Endothelial cell (in vitro differentiated cells): Measurements from ENCODE around the gene ABCD3. TPM values are rescaled to one million over a fixed set of nuclear protein-coding genes. Genes with fewer than 3 reads are reported as not detected.
"Not testable (repeated sequence)": the region's sequence is repeated elsewhere in the genome, so short reads cannot be mapped to it uniquely, and the experiment has no call there.

Source experiments
- DNase-seq: peaks from one replicate; pipeline ENCODE4 v3.0.0; 2021; ENCODE audit warnings: low spot score
- H3K27ac Mint-ChIP-seq: one replicate; pipeline ENCODE4 v1.8.0; 2021; ENCODE audit warnings: mixed read lengths, inconsistent platforms; ENCODE audit not compliant: unreplicated experiment
- H3K27me3 Mint-ChIP-seq: one replicate; pipeline ENCODE4 v1.8.0; 2021; ENCODE audit warnings: mild to moderate bottlenecking, moderate library complexity, mixed read lengths, inconsistent platforms; ENCODE audit not compliant: unreplicated experiment
- H3K36me3 Mint-ChIP-seq: one replicate; pipeline ENCODE4 v1.8.0; 2021; ENCODE audit warnings: mild to moderate bottlenecking, low read depth, mixed read lengths, inconsistent platforms; ENCODE audit not compliant: unreplicated experiment
- H3K4me1 Mint-ChIP-seq: one replicate; pipeline ENCODE4 v1.8.0; 2021; ENCODE audit warnings: mild to moderate bottlenecking, mixed read lengths, inconsistent platforms; ENCODE audit not compliant: unreplicated experiment
- H3K4me3 Mint-ChIP-seq: one replicate; pipeline ENCODE4 v1.8.0; 2021; ENCODE audit warnings: mild to moderate bottlenecking, mixed read lengths, inconsistent platforms; ENCODE audit not compliant: unreplicated experiment
- H3K9me3 Mint-ChIP-seq: one replicate; pipeline ENCODE4 v1.8.0; 2021; ENCODE audit warnings: mixed read lengths, inconsistent platforms; ENCODE audit not compliant: unreplicated experiment
- total RNA-seq: library from RNA; stranded (reverse); fragmentation: NEBNext Ultra II Directional; extraction: Animal tissue kit (Norgen Biotek cat#: 25700); gene quantifications from one replicate; pipeline ENCODE4 v1.2.1, GENCODE V29; 2021; ENCODE audit not compliant: unreplicated experiment
- TF ChIP-seq, protein P1 (sequence below): fragments of 200-600 bp; sonication (generic); IDR thresholded peaks from one replicate; pipeline ENCODE4 v1.5.0; 2021; ENCODE audit warnings: antibody characterized with exemption; ENCODE audit not compliant: unreplicated experiment

The ABCD3 gene
- total RNA-seq, 1 donor from 2014 or later, result 59.6 TPM

DNA sequence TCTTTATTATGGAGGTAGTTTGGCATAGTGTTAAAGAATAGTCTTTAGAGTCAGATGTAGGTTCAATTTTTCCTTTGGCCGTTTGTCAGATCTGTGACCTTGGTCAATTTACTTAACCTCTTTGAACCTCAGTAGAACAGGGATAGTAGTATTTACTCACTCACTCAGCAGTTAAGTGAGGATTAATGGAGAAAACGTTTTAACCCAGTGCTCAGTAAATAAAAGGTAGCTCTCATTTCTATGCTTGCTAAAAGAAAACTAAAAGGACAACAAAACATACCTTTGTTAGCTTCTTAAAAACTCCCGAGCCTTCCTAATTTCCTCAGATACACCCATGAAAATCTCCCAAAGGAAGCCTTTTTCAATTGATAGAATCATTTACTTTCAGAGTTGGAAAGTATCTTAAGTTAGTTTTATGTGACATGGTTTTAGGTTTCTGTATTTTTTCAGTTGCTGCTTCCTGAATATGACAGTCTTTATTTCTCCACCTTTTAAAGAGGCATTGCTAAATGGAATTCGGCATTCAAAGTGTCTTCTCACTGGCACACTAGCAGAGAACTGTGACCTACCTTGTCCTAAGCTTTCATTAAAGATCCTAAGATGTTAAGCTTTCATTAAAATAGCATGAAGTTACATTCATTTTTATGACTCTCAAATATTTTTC lies 7.8 kb downstream of the ABCD3 start:
- Mint-ChIP-seq H3K9me3 (peaks cover 6% of the 10 kb centered on the region), H3K4me3 (no peak overlapping the region), H3K36me3 (peaks cover 22% of the 10 kb centered on the region), H3K27ac (no peak overlapping the region), H3K27me3 (no peaks in the 10 kb centered on the region), H3K4me1 (peaks cover 34% of the 10 kb centered on the region)
- TF ChIP-seq, protein P1, sequence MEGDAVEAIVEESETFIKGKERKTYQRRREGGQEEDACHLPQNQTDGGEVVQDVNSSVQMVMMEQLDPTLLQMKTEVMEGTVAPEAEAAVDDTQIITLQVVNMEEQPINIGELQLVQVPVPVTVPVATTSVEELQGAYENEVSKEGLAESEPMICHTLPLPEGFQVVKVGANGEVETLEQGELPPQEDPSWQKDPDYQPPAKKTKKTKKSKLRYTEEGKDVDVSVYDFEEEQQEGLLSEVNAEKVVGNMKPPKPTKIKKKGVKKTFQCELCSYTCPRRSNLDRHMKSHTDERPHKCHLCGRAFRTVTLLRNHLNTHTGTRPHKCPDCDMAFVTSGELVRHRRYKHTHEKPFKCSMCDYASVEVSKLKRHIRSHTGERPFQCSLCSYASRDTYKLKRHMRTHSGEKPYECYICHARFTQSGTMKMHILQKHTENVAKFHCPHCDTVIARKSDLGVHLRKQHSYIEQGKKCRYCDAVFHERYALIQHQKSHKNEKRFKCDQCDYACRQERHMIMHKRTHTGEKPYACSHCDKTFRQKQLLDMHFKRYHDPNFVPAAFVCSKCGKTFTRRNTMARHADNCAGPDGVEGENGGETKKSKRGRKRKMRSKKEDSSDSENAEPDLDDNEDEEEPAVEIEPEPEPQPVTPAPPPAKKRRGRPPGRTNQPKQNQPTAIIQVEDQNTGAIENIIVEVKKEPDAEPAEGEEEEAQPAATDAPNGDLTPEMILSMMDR, result no peak
- no peak for DNase-seq

DNA sequence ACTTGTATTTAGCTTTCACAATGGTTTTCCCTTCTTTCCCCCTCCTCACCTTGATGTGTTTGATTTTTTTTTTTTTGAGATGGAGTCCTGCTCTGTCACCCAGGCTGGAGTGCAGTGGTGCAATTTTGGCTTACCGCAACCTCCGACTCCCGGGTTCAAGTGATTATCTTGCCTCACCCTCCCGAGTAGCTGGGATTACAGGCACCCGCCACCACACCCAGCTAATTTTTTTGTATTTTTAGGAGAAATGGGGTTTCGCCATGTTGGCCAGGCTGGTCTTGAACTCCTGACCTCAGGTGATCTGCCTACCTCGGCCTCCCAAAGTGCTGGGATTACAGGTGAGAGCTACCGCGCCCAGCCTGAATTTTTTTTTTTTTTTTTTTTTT lies 8.3 kb downstream of the ABCD3 start:
- not testable (repeated sequence) for H3K4me3 Mint-ChIP-seq, DNase-seq, H3K27ac Mint-ChIP-seq, H3K27me3 Mint-ChIP-seq, H3K9me3 Mint-ChIP-seq
- H3K4me1 Mint-ChIP-seq, result peaks cover 31% of the 10 kb centered on the region
- H3K36me3 Mint-ChIP-seq, result peaks cover 22% of the 10 kb centered on the region

DNA sequence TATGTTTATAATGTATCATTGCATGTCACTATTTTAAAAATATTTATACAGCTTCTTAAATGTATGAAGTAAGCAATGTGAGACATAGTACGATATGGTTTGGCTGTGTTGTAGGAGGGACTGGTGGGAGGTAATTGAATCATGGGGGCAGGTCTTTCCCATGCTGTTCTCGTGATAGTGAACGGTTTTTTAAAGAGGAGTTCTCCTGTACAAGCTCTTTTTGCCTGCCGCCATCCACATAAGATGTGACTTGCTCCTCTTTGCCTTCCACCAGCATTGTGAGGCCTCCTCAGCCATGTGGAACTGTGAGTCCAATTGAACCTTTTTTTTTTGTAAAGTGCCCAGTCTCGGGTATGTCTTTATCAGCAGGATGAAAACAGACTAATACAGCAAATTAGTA lies 10.3 kb downstream of the ABCD3 start:
- H3K4me3 Mint-ChIP-seq, result no peak overlapping the region
- peaks cover 20% of the 10 kb centered on the region for H3K4me1 Mint-ChIP-seq
- peaks cover 22% of the 10 kb centered on the region for H3K36me3 Mint-ChIP-seq
- TF ChIP-seq, protein P1, result no peak
- DNase-seq, result no peak
- H3K9me3 Mint-ChIP-seq, result peaks cover 6% of the 10 kb centered on the region
- no peak overlapping the region for H3K27ac Mint-ChIP-seq
- no peaks in the 10 kb centered on the region for H3K27me3 Mint-ChIP-seq

DNA sequence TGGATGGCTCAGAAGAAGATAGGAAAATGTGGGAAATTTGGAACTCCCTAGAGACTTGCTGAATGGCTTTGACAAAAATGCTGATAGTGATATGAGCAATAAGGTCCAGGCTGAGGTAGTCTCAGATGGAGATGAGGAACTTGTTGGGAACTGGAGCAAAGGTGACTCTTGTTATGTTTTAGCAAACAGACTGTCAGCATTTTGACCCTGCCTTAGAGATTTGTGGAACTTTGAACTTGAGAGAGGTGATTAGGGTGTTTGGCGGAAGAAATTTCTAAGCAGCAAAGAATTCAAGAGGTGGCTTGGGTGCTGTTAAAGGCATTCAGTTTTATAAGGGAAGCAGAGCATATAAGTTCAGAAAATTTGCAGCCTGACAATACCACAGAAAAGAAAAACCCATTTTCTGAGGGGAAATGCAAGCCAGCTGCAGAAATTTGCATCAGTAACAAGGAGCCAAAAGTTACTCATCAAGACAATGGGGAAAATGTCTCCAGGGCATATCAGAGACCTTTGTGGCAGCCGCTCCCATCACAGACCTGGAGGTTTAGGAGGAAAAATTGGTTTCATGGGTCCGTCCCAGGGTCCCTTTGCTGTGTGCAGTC lies 10.8 kb downstream of the ABCD3 start:
- not testable (repeated sequence) for H3K27ac Mint-ChIP-seq, H3K9me3 Mint-ChIP-seq, H3K4me3 Mint-ChIP-seq, DNase-seq, H3K27me3 Mint-ChIP-seq
- Mint-ChIP-seq H3K36me3 (peaks cover 25% of the 10 kb centered on the region), H3K4me1 (peaks cover 14% of the 10 kb centered on the region)

DNA sequence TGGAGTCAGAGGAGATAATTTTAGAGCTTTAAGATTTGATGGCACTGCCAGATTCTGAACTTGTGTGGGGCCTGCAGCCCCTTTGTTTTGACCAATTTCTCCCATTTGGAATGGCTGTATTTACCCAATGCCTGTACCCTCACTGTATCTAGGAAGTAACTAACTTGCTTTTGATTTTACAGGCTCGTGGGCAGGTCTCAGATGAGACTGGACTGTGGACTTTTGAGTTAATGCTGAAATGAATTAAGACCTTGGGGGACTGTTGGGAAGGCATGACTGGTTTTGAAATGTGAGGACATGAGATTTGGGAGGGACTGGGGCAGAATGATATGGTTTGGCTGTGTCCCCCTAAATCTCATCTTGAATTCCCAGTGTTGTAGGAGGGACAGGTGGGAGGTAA lies 11.9 kb downstream of the ABCD3 start:
- not testable (repeated sequence) for H3K27ac Mint-ChIP-seq, H3K9me3 Mint-ChIP-seq, DNase-seq, H3K4me3 Mint-ChIP-seq, H3K27me3 Mint-ChIP-seq
- H3K4me1 Mint-ChIP-seq, result peaks cover 12% of the 10 kb centered on the region
- peaks cover 25% of the 10 kb centered on the region for H3K36me3 Mint-ChIP-seq

DNA sequence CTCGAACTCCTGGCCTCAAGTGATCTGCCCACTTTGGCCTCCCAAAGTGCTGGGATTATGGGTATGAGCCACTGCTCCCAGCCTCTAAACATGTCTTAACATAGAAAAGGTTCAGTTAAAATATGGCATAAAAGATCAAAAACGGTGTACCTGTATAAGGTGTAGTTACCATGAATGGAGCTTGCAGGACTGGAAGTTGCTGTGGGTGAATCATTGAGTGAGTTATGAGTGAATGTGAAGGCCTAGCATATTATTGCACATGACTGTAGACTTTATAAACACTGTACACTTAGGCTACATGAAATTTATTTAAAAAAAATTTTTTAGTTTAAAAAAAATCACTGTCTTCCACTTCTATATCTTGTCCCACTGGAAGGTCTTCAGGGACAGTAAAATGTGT lies 15.7 kb downstream of the ABCD3 start:
- TF ChIP-seq, protein P1, result no peak
- Mint-ChIP-seq H3K27me3 (no peaks in the 10 kb centered on the region), H3K36me3 (peaks cover 36% of the 10 kb centered on the region), H3K4me3 (no peak overlapping the region), H3K9me3 (peaks cover 2% of the 10 kb centered on the region), H3K27ac (peak overlapping the region; percentile 10), H3K4me1 (peaks cover 8% of the 10 kb centered on the region)
- no peak for DNase-seq
